ENCODE measurements around the gene VCAN.
"Not testable (repeated sequence)": the region's sequence is repeated elsewhere in the genome, so short reads cannot be mapped to it uniquely, and the experiment has no call there.

The VCAN gene

GRCh38 chr5:83433891-83434290 lies 37.7 kb upstream of the VCAN start:
- TF ChIP-seq CTCF (conservative IDR thresholded peaks at IDR 0.05; ENCODE audit: low read depth): no peak
- CTCF ChIA-PET: interaction anchor here (0.5 to 0.7 kb wide), 5 partner anchors 10 to 1130 kb away, joined by 3 to 6 read pairs (median 3); no protein-coding TSS in a partner anchor
- H3K27ac ChIP-seq: no peak overlapping the region

GRCh38 chr5:83434946-83435345 lies 36.6 kb upstream of the VCAN start:
- no peak for DNase-seq (ENCODE audit: low spot score)
- TF ChIP-seq CTCF (conservative IDR thresholded peaks at IDR 0.05; ENCODE audit: low read depth): no peak
- POLR2A ChIA-PET (ENCODE audit: low non-redundant PET): no interaction called here
- no peak overlapping the region for H3K27ac ChIP-seq
- CTCF ChIA-PET: no interaction called here

More at GRCh38 chr5:83433891-83434290, 37.7 kb upstream of the VCAN start:
- DNase-seq (ENCODE audit: low spot score): no peak
- POLR2A ChIA-PET (ENCODE audit: low non-redundant PET): no interaction called here

GRCh38 chr5:83436276-83436675 lies 35.3 kb upstream of the VCAN start:
- no peak overlapping the region for H3K27ac ChIP-seq
- no peak for DNase-seq (ENCODE audit: low spot score)
- ChIA-PET POLR2A (ENCODE audit: low non-redundant PET) (no interaction called here), CTCF (interaction anchor here (0.7 kb wide), 1 partner anchor 37 kb away, joined by 3 read pairs; no protein-coding TSS in a partner anchor)
- no peak for TF ChIP-seq CTCF (conservative IDR thresholded peaks at IDR 0.05; ENCODE audit: low read depth)

- DNase-seq (ENCODE audit: low spot score); POLR2A ChIA-PET (ENCODE audit: low non-redundant PET); H3K27ac ChIP-seq; CTCF ChIA-PET: not testable (repeated sequence)
Measured at GRCh38 chr5:83437697-83438096, 33.8 kb upstream of the VCAN start.

GRCh38 chr5:83440826-83441225 lies 30.7 kb upstream of the VCAN start:
- POLR2A ChIA-PET (ENCODE audit: low non-redundant PET): no interaction called here
- no peak for TF ChIP-seq CTCF (conservative IDR thresholded peaks at IDR 0.05; ENCODE audit: low read depth)
- CTCF ChIA-PET: no interaction called here
- no peak overlapping the region for H3K27ac ChIP-seq
- no peak for DNase-seq (ENCODE audit: low spot score)

- ChIA-PET CTCF (no interaction called here), POLR2A (ENCODE audit: low non-redundant PET) (no interaction called here)
- no peak for TF ChIP-seq CTCF (conservative IDR thresholded peaks at IDR 0.05; ENCODE audit: low read depth)
- no peak for DNase-seq (ENCODE audit: low spot score)
- no peak overlapping the region for H3K27ac ChIP-seq
Measured at GRCh38 chr5:83441747-83442146, 29.8 kb upstream of the VCAN start.

- ChIA-PET POLR2A (ENCODE audit: low non-redundant PET) (no interaction called here), CTCF (interaction anchor here (0.6 kb wide), 1 partner anchor 10 kb away, joined by 6 read pairs; no protein-coding TSS in a partner anchor)
- TF ChIP-seq CTCF (conservative IDR thresholded peaks at IDR 0.05; ENCODE audit: low read depth): no peak
Measured at GRCh38 chr5:83443534-83443933, 28.0 kb upstream of the VCAN start.

More at GRCh38 chr5:83443534-83443933, 28.0 kb upstream of the VCAN start:
- H3K27ac ChIP-seq: no peak overlapping the region
- no peak for DNase-seq (ENCODE audit: low spot score)

All from RWPE1 (cell line).